Gastrocnemius medialis (tissue), 4 donors: ENCODE data around the gene ABHD10.

ENCODE experiments used
- POLR2A ChIP-seq, 2 donors: fragments of 450-650 bp; IDR thresholded peaks; one replicate each; pipeline ENCODE4 v1.6.1; 2017; ENCODE audit warnings: antibody characterized with exemption in 2 of 2, mild to moderate bottlenecking in 2 of 2, moderate library complexity in 2 of 2
- TF ChIP-seq, protein P1 (sequence below), 5 experiments: fragments of 450-650 bp in 3 of 5; fragments of 200-600 bp in 2 of 5; sonication (generic) in 2 of 5; IDR thresholded peaks in 4 of 5; conservative IDR thresholded peaks in 1 of 5; 1 replicate in 4 of 5; 2 replicates in 1 of 5; pipeline ENCODE4 v1.5.1; 2016 to 2019; ENCODE audit warnings: antibody characterized with exemption in 5 of 5, mild to moderate bottlenecking in 3 of 5, moderate library complexity in 3 of 5

DNA sequence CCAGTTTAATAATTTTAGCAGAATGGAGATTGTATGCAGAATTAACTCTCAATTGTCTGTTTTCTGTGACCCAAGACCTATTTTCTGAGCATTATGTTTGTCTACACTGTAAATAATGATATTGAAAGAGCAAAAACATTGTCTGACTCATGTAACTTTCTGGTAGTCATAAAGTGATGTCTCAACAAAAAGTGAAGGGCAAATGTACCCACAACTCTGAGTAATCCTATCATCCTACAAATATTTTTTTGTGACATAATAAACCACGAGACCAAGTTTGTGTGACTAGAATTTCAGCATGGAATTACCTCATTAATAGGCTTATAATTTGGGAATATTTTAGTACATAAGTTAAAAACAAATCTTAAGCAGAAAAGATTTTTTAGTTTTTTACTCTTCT lies 15.4 kb upstream of the ABHD10 start:
- no peak for TF ChIP-seq POLR2A (IDR thresholded peaks at IDR 0.05)
- TF ChIP-seq, protein P1, sequence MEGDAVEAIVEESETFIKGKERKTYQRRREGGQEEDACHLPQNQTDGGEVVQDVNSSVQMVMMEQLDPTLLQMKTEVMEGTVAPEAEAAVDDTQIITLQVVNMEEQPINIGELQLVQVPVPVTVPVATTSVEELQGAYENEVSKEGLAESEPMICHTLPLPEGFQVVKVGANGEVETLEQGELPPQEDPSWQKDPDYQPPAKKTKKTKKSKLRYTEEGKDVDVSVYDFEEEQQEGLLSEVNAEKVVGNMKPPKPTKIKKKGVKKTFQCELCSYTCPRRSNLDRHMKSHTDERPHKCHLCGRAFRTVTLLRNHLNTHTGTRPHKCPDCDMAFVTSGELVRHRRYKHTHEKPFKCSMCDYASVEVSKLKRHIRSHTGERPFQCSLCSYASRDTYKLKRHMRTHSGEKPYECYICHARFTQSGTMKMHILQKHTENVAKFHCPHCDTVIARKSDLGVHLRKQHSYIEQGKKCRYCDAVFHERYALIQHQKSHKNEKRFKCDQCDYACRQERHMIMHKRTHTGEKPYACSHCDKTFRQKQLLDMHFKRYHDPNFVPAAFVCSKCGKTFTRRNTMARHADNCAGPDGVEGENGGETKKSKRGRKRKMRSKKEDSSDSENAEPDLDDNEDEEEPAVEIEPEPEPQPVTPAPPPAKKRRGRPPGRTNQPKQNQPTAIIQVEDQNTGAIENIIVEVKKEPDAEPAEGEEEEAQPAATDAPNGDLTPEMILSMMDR (IDR thresholded peaks at IDR 0.05 in 4 of 5, conservative IDR thresholded peaks at IDR 0.05 in 1 of 5): no peak
